GM21576 (cell line): ENCODE data around the gene MMRN1.

Source experiments
- ATAC-seq: cut with Tn5 transposase; IDR thresholded peaks from one replicate; pipeline ENCODE4 v1.9.1; 2021; ENCODE audit warnings: mild to moderate bottlenecking, moderate library complexity; ENCODE audit not compliant: unreplicated experiment

The MMRN1 gene

DNA sequence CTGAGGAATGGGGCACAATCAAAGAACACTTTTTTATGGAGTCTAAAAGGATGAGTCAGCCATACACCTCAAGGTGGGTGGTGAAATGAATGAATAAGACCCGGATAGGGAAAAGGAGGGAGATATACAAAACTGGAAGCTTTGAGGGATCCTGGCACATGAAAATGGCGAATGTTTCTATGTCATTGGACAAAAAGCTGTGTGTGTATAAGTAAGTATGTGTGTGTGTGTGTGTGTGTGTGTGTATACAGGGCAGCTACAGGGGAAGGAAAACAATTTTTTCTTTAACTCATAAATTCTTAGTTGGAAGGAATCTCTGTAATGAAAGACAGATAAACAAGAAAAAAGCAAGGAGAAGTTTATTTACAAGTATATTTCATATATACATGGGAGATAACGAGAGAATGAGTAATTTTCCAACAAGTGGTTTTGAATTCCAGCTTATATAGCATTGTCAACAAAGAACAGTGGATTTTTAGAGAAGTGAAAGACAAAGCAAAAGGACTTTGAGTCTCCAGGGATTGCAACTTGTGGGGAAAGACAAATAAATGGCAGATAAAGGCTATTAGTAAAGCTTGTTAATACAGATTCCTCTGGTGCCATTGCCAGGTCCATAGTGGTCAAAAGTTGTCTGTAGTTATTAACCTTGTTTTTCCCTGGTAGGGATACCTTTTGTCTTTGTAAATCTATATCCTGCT lies 99.7 kb downstream of the MMRN1 start:
- ATAC-seq: no peak

DNA sequence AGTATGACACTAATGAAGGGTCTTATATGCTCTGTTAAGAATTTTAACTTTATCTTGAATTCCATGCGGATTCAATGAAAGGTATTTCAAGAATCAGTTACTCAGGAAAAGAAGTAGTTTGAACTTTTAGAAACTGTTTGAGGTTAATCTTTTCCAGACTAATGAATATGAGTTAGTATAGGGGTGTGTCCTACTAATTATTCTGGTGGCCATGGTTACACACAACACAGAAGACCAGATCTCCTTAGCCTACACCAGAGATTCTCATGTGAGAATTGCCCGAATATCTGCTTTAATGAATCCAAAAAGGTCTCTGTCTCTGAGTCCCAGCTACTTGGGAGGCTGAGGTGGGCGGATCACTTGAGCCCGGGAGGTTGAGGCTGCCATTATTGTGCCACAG lies 100.4 kb downstream of the MMRN1 start:
- ATAC-seq: no peak

DNA sequence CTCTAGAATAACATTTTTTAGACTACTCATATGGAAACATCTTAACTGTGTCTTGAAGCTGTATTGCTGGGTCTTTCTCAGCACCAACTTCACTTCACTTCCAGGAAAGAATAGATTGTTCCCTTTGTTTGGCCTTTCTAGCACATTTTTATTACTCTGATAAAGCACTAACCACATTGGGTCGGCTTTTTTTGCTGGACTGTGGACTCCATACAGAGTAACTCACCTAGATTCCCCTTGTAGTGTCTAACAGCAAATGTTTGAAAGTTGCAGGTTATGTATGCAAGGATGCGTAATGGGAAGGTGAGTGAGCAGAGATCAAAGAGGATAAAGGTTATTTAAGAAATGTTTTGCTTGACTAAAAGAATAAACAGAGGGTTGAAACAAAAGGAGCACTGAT lies 101.2 kb downstream of the MMRN1 start:
- ATAC-seq: no peak

DNA sequence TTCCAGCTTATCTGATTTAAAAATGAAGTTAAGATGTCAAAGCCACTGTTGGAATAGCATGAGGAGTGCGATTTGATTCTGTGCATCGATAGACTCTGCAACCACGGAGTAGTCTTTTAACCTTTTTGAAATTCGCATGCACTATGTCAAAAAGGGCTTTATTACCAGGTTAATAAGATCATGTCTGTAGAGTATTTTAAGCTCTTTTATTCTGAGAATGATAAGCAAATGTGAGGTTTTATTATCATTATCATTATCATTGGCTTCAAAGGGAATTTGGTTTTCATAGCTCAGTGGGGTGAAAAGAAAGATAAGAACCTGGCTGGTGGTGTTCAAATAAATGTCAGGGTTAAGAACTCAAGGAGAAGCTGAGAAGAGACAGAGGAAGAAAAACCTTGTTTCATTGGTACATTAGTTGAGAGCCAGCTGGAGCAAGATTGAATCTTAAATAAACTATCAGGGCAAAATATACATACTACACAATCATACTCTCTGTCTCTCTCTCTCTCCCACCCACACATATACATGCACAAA lies 102.6 kb downstream of the MMRN1 start:
- ATAC-seq: no peak

- no peak for ATAC-seq
Measured at GRCh38 chr4:89998469-89999011, 103.9 kb downstream of the MMRN1 start.

- ATAC-seq: no peak
Measured at GRCh38 chr4:90001023-90001422, 106.4 kb downstream of the MMRN1 start.

DNA sequence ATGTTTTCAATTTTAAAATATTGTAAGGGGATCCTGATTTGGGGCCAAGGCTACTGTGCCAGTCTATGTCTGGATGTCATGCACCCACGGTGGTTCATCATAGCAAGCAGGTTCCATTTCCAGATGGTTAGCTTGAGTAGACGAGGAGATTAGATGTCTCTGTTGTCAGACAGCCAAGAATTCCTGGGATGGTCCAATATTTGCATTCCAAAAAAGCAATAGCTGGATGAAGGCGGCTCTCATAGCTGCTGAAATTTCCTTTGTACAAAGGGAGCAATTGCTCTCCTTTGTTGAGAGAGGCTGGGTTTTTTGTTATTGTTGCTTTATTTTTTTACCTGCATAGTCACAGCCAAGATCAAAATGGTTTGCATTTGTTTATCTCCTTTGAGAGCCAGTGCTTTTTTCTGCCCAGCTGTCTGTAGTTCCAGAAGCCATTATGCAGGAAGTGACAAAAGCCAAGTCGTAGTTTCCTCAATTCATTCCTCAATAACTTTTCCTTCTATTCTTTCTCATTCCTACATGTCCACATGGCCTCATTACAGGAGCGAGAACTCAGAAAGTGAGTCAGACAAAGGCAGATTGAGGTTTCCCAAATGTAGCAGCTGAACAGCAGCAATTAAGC lies 107.9 kb downstream of the MMRN1 start:
- ATAC-seq: no peak
